Measurements from ENCODE around the gene HSD3B2. TPM values are rescaled to one million over a fixed set of nuclear protein-coding genes. Genes with fewer than 3 reads are reported as not detected.

HSD3B2 gene
- total RNA-seq, 1 experiment from 2014 or later = not detected

GRCh38 chr1:119462964-119463363, 48.0 kb downstream of the HSD3B2 start:
- Mint-ChIP-seq H3K27ac (no peak overlapping the region), H3K9me3 (no peaks in the 10 kb centered on the region), H3K4me1 (peaks cover 3 to 11% of the 10 kb centered on the region in 2 experiments; a peak in 3 of 4 replicates), H3K27me3 (ENCODE audit: low read depth) (no peaks in the 10 kb centered on the region; the same call in 1 of the 2 replicates), H3K36me3 (ENCODE audit: insufficient read depth in 1 of 3, low read depth in 3 of 3) (no peaks in the 10 kb centered on the region), H3K4me3 (no peak overlapping the region)
- H3K79me2 ChIP-seq (ENCODE audit: insufficient read depth, low read length) = no peaks in the 10 kb centered on the region
- no peak overlapping the region for H3K4ac ChIP-seq (ENCODE audit: low read depth, low read length)
- no peak overlapping the region for H2BK20ac ChIP-seq (ENCODE audit: low read depth, low read length, poor library complexity, severe bottlenecking)
- H3K79me1 ChIP-seq (ENCODE audit: insufficient read depth, low read depth, low read length, poor library complexity, severe bottlenecking) = no peaks in the 10 kb centered on the region
- no peak overlapping the region for H3K18ac ChIP-seq (ENCODE audit: insufficient read length, low read depth, low read length)
- no peaks in the 10 kb centered on the region for H3K27me3 ChIP-seq (ENCODE audit: insufficient read depth, low read length)
- TF ChIP-seq CTCF (conservative IDR thresholded peaks at IDR 0.05) = no peak
- no peak overlapping the region for H4K8ac ChIP-seq (replicated peaks; ENCODE audit: insufficient read length, low read depth, low read length)
- no peaks in the 10 kb centered on the region for H4K20me1 ChIP-seq (ENCODE audit: control insufficient read depth, insufficient read depth, insufficient read length)
- no peak overlapping the region for H4K91ac ChIP-seq (ENCODE audit: insufficient read length, low read depth, low read length)
- H3K56ac ChIP-seq (ENCODE audit: insufficient read length, low read depth, low read length) = no peak overlapping the region
- no peaks in the 10 kb centered on the region for H3K9me3 ChIP-seq (ENCODE audit: control insufficient read depth, low read depth, low read length)
- no peak overlapping the region for H4K5ac ChIP-seq (ENCODE audit: insufficient read length, low read depth, low read length)
- no peak overlapping the region for H3K23ac ChIP-seq (ENCODE audit: insufficient read length, low read depth, low read length)
- H3K23me2 ChIP-seq (ENCODE audit: insufficient read length, low read depth, low read length, poor library complexity, severe bottlenecking) = no peaks in the 10 kb centered on the region
- H3K14ac ChIP-seq (ENCODE audit: insufficient read depth, low read length) = no peak overlapping the region
- H2AFZ ChIP-seq (ENCODE audit: low read length) = no peak overlapping the region
- no peak overlapping the region for H3K27ac ChIP-seq (ENCODE audit: insufficient read length, low read depth, low read length)
- DNase-seq = no peak
- H3K9ac ChIP-seq (ENCODE audit: extremely low read depth, insufficient read length, low read length) = no peak overlapping the region
- no peak overlapping the region for H3T11ph ChIP-seq (ENCODE audit: low read length)
- H2BK5ac ChIP-seq (ENCODE audit: insufficient read length, low read length) = no peak overlapping the region
- no peak overlapping the region for H2BK120ac ChIP-seq (ENCODE audit: low read depth, low read length, poor library complexity, severe bottlenecking)
- H2AK5ac ChIP-seq (ENCODE audit: insufficient read length, low read length) = no peak overlapping the region
- H2BK15ac ChIP-seq (ENCODE audit: low read depth, low read length) = no peak overlapping the region
- peaks cover 3% of the 10 kb centered on the region; the same call in 1 of the 2 replicates for H3K4me1 ChIP-seq (ENCODE audit: insufficient read depth, low read length)
- no CpG with 5 or more reads among the region's 2 CpGs for WGBS (ENCODE audit: extremely low coverage, insufficient read length, low lambda C conversion rate)
- H3K4me2 ChIP-seq (ENCODE audit: insufficient read depth, insufficient read length, low read length) = no peak overlapping the region
- no peak overlapping the region for H2BK12ac ChIP-seq (ENCODE audit: insufficient read length, low read depth, low read length)
